ENCODE data around the gene CYP2E1. TPM values are rescaled to one million over a fixed set of nuclear protein-coding genes. Genes with fewer than 3 reads are reported as not detected.

Gene CYP2E1
- total RNA-seq, 1 experiment from 2014 or later: 0.13 TPM

- no peaks in the 10 kb centered on the region for H4K20me1 ChIP-seq (ENCODE audit: control insufficient read depth, insufficient read depth, insufficient read length)
- H2BK20ac ChIP-seq (ENCODE audit: low read depth, low read length, poor library complexity, severe bottlenecking): no peak overlapping the region
- H3K23me2 ChIP-seq (ENCODE audit: insufficient read length, low read depth, low read length, poor library complexity, severe bottlenecking): no peaks in the 10 kb centered on the region
- Mint-ChIP-seq H3K27me3 (ENCODE audit: low read depth) (no peaks in the 10 kb centered on the region; the same call in 1 of the 2 replicates), H3K27ac (no peak overlapping the region), H3K4me1 (no peaks in the 10 kb centered on the region), H3K4me3 (no peak overlapping the region), H3K9me3 (peaks cover 82 to 88% of the 10 kb centered on the region in 2 experiments), H3K36me3 (ENCODE audit: insufficient read depth in 1 of 3, low read depth in 3 of 3) (peaks cover 2 to 16% (median 7%) of the 10 kb centered on the region in 3 experiments; a peak in 5 of 7 replicates)
- H4K8ac ChIP-seq (replicated peaks; ENCODE audit: insufficient read length, low read depth, low read length): no peak overlapping the region
- no peak overlapping the region for H3T11ph ChIP-seq (ENCODE audit: low read length)
- H2AK5ac ChIP-seq (ENCODE audit: insufficient read length, low read length): no peak overlapping the region
- TF ChIP-seq, protein P1, sequence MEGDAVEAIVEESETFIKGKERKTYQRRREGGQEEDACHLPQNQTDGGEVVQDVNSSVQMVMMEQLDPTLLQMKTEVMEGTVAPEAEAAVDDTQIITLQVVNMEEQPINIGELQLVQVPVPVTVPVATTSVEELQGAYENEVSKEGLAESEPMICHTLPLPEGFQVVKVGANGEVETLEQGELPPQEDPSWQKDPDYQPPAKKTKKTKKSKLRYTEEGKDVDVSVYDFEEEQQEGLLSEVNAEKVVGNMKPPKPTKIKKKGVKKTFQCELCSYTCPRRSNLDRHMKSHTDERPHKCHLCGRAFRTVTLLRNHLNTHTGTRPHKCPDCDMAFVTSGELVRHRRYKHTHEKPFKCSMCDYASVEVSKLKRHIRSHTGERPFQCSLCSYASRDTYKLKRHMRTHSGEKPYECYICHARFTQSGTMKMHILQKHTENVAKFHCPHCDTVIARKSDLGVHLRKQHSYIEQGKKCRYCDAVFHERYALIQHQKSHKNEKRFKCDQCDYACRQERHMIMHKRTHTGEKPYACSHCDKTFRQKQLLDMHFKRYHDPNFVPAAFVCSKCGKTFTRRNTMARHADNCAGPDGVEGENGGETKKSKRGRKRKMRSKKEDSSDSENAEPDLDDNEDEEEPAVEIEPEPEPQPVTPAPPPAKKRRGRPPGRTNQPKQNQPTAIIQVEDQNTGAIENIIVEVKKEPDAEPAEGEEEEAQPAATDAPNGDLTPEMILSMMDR (conservative IDR thresholded peaks at IDR 0.05): no peak
- H3K4me1 ChIP-seq (ENCODE audit: insufficient read depth, low read length): no peaks in the 10 kb centered on the region
- no peak overlapping the region for H3K4ac ChIP-seq (ENCODE audit: low read depth, low read length)
- DNase-seq: no peak
- H2BK5ac ChIP-seq (ENCODE audit: insufficient read length, low read length): no peak overlapping the region
- H3K79me1 ChIP-seq (ENCODE audit: insufficient read depth, low read depth, low read length, poor library complexity, severe bottlenecking): no peaks in the 10 kb centered on the region
- no peak overlapping the region for H4K5ac ChIP-seq (ENCODE audit: insufficient read length, low read depth, low read length)
- H3K27me3 ChIP-seq (ENCODE audit: insufficient read depth, low read length): no peaks in the 10 kb centered on the region
- no peak overlapping the region for H2BK12ac ChIP-seq (ENCODE audit: insufficient read length, low read depth, low read length)
- no peak overlapping the region for H3K4me2 ChIP-seq (ENCODE audit: insufficient read depth, insufficient read length, low read length)
- H3K14ac ChIP-seq (ENCODE audit: insufficient read depth, low read length): no peak overlapping the region
- H3K23ac ChIP-seq (ENCODE audit: insufficient read length, low read depth, low read length): no peak overlapping the region
- H3K9me3 ChIP-seq (ENCODE audit: control insufficient read depth, low read depth, low read length): peaks cover 82% of the 10 kb centered on the region
- no peak overlapping the region for H3K9ac ChIP-seq (ENCODE audit: extremely low read depth, insufficient read length, low read length)
- no peaks in the 10 kb centered on the region for H3K79me2 ChIP-seq (ENCODE audit: insufficient read depth, low read length)
- no peak overlapping the region for H3K18ac ChIP-seq (ENCODE audit: insufficient read length, low read depth, low read length)
- no peak overlapping the region for H2BK15ac ChIP-seq (ENCODE audit: low read depth, low read length)
- H4K91ac ChIP-seq (ENCODE audit: insufficient read length, low read depth, low read length): no peak overlapping the region
- WGBS (ENCODE audit: extremely low coverage, insufficient read length, low lambda C conversion rate): no CpG with 5 or more reads among the region's 7 CpGs
- no peak overlapping the region for H2AFZ ChIP-seq (ENCODE audit: low read length)
- H3K56ac ChIP-seq (ENCODE audit: insufficient read length, low read depth, low read length): no peak overlapping the region
- H2BK120ac ChIP-seq (ENCODE audit: low read depth, low read length, poor library complexity, severe bottlenecking): no peak overlapping the region
- no peak overlapping the region for H3K27ac ChIP-seq (ENCODE audit: insufficient read length, low read depth, low read length)
These were observed 1.7 kb upstream of the CYP2E1 start for GRCh38 chr10:133525444-133525843.
